Measurements from ENCODE around the gene PAQR5.
"Not testable (repeated sequence)": the region's sequence is repeated elsewhere in the genome, so short reads cannot be mapped to it uniquely, and the experiment has no call there.

PAQR5 gene

GRCh38 chr15:69298697-69299441 is at the start of gene PAQR5:
TSS of gene PAQR5 (plus strand) at chr15:69298912. CDS start at chr15:69360081, 61,169 bp downstream.
- no peak for DNase-seq (ENCODE audit: low read depth)

DNA sequence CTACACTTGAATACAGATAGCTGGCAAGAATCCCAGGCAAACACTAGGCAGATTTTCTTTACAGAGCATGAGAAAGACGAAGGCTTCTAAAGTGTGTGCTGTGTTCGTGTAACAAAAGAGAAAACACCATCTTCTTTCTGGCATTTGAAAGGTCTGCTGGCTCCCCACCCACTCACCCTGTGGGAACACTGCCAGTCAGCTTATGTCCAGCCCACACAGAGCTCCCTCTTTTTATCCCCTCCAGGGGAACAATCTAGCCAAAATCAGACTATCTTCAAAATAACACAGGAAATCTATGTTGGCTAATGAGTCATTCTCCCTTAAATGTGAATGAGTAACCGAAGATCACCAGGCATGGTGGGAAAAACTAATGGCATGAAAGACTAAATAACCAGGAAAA is 45.6 kb upstream of the PAQR5 start:
- DNase-seq (ENCODE audit: low read depth): no peak

DNA sequence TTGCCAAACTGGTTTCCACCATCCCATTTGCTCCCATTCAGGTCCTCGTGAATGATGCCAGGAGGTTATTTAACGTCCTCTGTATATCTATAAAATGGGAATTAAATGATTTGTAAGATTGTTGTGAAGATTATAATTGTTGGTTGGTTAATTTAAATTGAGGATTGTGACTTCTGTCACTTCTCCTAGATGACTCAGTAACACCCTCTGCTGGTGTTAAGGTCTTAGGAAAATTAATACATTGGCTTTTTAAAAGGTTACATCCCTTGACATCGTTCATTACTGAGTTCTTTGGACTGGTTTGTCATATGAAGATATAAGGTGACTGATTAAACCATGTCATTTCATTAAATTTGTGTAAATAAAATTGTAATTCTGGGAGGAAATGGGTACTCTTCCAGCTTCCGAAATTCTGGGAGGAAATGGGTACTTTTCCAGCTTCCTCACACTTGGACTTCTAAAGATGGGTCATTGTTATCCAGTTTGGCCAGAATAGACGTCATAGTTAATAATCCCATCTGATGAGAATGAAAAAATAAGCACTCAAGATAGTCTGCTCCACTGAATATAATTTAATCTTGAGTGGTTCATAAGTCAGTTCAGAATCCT is 33.3 kb upstream of the PAQR5 start:
- DNase-seq (ENCODE audit: low read depth): no peak

DNA sequence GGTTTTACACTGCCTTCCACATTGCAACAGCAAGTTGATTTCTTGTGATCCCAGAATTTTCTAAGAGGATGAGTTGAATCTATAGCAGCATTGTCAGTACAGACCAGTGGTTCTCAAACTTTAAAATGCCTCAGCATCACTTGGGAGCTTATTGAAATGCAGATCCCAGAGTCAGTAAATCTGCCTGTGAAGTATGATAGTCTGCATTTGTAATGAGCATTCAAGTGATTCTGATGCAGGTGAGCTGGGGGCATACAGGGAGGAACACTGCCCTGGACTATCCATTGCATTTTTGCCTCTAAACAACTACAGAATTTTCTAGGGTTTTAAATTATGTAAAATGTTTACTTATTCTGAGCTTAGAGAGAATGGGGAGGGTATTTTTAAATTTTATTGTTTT is 27.5 kb upstream of the PAQR5 start:
- DNase-seq (ENCODE audit: low read depth): no peak

GRCh38 chr15:69272139-69272538 is 26.6 kb upstream of the PAQR5 start:
- no peak for DNase-seq (ENCODE audit: low read depth)

GRCh38 chr15:69272891-69273290 is 25.8 kb upstream of the PAQR5 start:
- no peak for DNase-seq (ENCODE audit: low read depth)

DNA sequence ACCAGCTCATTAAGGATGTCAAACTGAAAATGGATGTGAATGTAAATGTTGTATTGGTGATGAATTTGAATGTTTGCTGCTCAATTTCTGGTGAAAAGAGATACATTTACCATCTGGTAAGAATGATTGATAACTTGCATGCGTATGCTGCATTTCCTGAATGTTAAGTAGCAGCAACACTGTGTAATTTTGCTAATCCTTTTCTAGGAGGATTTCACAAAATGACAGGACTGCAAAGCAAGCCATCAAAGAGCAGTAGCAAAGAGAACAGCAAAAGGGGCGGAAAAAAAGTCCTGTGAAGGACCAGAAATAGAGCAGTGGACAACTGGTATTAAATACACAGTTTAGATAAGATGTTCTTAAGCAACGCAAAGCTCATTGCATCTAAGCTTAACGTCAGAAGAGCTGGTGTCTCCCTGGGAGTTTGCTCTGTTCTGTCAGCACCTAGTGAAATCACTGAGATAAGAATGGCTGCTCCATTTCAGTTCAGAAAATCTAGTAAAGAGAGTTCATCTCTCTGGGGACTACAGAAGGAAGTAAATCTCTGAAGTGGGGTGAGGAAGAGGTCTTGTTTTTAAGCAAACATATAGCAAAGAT is 23.5 kb upstream of the PAQR5 start:
- DNase-seq (ENCODE audit: low read depth): no peak

DNA sequence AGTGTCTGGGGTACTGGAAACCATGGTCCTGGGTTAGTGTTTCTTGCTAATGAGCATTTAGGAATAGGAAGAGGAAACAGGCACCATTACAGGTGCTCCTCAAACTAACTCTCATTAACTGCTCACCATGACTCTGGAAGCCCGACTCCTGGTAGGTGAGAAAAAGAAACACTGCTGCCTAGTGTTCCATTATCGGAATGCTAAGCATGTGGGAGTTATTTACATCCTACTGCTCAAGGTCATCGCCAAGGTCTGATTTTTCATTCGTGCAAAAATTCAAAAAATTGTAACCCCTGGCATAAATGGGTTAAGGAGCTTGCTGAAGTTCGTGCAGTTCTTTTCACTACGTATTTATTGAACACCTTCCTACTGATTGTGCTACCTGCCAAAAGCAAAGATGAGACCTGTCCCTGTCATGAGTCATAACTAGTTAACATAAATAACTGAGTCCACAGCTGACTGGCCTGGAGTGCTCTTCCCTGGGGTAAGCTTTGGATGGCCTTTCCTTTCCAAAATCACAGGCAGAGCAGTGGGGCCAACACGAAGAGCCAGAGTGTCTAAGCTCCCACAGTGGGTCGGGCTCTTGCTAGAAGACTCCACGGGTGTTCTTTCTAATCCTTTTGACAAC is 22.7 kb upstream of the PAQR5 start:
- DNase-seq (ENCODE audit: low read depth): no peak

GRCh38 chr15:69277316-69277715 is 21.4 kb upstream of the PAQR5 start:
- DNase-seq (ENCODE audit: low read depth): no peak

- DNase-seq (ENCODE audit: low read depth): no peak
Observed at GRCh38 chr15:69279636-69280035, 19.1 kb upstream of the PAQR5 start.

DNA sequence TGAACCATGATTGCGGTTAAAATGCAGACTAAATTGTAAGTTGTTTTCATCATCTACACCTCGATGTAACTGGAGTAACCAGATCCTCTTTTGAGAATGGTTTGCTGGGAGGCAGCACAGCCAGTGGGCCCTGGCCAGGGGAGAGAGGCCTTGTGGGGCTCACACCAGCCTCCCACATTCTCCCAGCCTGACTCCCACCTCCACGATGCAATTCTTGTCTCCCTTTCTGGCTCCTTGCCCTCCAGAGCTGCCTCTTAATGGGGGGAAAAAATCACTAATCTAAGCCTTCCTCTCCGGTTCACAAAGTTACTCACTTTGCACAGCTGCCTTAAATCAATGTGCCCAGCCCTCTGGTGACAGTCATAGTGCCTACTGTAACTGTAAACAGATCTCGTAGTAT is 17.9 kb upstream of the PAQR5 start:
- DNase-seq (ENCODE audit: low read depth): no peak

DNA sequence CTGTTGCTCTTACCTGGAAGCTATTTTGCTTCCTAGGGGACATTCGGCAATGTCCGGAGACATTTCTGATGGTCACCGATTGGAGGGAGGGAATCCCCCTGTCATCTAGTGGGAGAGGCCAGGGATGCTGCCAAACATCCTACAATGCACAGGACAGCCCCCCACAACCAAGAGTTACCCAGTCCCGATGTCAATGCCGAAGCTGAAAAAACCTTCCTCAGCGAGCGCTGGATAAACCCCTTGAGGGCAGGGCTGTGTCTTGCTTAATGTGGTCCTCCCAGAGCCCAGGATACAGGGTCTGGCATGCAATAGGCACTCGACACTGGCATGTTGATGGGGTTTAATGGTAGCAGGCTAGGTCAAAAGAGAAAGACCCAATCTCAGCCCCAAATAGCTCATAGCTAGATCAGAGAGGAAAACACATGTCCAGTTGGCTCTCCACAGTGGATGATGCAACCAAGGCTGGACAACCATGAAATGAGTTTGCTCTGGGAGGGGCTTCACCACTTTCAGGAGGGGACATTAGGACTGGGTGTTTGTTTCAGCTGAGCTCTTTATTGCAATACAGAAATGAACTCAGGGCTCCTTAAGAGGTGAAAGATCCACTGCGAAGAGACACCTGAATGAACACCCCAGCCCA is 16.5 kb upstream of the PAQR5 start:
- no peak for DNase-seq (ENCODE audit: low read depth)

GRCh38 chr15:69285834-69286233 is 12.9 kb upstream of the PAQR5 start:
- DNase-seq (ENCODE audit: low read depth): no peak

DNA sequence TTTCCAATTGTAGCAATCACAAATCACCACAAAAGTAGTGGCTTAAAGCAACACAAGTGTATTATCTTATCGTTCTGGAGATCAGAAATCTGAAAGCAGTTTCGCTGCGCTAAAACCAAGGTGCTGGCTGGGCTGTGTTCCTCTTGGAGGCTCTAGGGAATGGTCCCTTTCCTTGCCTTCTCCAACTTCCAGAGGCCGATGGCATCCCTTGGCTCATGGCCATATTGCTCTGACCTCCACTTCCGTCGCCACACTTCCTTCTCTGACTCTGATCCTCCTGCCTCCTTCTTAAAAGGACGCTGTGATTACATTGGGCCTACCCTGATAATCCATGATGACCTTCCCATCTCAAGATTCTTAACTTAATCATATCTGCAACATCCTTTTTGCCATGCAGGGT is 10.7 kb upstream of the PAQR5 start:
- no peak for DNase-seq (ENCODE audit: low read depth)

GRCh38 chr15:69288531-69289341 is 10.0 kb upstream of the PAQR5 start:
- no peak for DNase-seq (ENCODE audit: low read depth)

GRCh38 chr15:69289342-69290146 is 9.2 kb upstream of the PAQR5 start:
- DNase-seq (ENCODE audit: low read depth): no peak

DNA sequence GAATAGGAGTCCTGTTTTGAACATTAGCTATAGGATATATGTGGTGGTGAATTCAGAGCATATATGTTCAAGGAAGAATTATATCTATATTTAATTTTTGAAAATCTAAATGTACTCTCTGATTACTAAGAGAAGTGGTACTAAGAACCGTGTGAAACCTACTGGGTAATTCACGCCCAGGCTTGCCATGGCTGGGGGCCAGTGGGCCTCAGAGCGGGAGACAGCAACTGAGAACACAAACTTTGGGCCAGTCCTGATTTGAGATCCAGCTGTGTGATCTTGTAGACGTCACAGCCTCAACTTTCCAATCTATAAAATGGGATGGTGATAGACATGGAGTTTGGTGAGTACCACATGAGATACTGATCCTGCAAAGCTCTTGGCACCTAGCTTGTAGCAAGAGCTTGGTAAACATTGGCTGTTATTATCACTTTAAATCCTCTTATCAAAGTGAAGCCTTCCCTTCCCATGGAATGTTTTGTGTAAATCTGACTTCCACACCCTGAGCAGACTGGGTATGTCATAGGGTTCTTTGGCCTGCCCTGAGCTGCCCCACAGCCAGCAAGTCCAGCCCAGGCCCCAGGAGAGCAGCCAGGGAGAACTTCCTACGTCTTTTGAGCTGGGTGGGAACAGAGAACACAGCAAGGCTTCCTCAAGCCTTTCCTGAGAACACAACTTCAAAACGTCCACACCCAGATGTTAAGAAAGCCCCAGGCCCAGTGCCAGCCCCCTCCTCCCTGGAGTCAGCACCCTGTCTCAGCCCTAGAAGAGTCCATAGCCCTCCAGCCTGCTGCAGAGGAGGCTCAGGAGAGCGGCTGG is 8.2 kb upstream of the PAQR5 start:
- DNase-seq (ENCODE audit: low read depth): no peak

GRCh38 chr15:69291651-69292050 is 7.1 kb upstream of the PAQR5 start:
- DNase-seq (ENCODE audit: low read depth): not testable (repeated sequence)

GRCh38 chr15:69292826-69293420 is 5.8 kb upstream of the PAQR5 start:
- no peak for DNase-seq (ENCODE audit: low read depth)

Data from T-helper 22 cell (primary cell).